ENCODE measurements around the gene ZNF780A.

ZNF780A gene

DNA sequence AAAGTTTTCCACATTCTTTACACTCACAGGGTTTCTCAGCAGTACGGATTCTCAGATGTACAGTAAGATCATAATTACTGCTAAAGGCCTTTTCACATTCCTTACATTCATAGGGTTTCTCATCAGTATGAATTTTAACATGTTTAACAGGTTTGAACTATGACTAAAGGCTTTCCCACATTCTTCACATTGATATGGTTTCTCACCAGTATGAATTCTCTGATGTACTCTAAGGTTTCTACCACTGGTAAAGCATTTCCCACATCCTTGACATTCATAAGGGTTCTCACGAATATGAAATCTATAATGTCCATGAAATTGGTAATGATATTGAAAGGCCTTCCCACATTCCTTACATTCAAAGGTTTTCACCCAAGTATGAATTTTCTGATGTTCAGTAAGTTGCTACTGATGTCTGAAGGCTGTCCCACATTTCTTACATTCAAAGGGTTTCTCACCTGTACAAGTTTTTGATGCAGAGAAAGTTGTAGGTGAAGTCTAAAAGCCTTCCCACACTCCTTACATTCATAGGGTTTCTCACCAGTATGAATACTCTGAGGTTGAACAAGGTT, 56.7 kb downstream of the ZNF780A start:
- no peak for DNase-seq (ENCODE audit: extremely low read depth, insufficient read length)
- TF ChIP-seq CTCF (IDR thresholded peaks at IDR 0.05; ENCODE audit: insufficient read depth, low read length, poor library complexity, severe bottlenecking): no peak
- no peaks in the 10 kb centered on the region for H3K27me3 ChIP-seq (replicated peaks; ENCODE audit: control insufficient read depth, insufficient read depth, low read length)
- no peak overlapping the region for H3K4me3 ChIP-seq (replicated peaks; ENCODE audit: low read depth, low read length)
- H3K36me3 ChIP-seq (ENCODE audit: control insufficient read depth, insufficient read depth, low read length): no peaks in the 10 kb centered on the region

DNA sequence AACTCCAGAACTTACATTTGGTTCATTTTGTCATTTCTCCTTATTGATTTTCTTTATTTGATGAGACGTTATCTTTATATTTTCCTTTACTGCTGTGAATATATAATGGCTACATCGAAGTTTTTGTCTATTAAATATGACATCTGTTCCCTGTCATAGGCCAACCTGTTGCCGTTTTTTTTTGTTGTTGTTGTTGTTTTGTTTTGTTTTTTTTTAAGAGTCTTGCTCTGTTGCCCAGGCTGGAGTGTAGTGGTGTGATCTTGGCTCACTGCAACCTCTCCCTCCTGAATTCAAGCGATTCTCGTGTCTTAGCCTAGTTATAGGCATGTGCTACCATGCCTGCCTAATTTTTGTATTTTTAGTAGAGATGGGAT, 64.2 kb downstream of the ZNF780A start:
- Histone ChIP-seq H3K36me3 (ENCODE audit: control insufficient read depth, insufficient read depth, low read length) (no peaks in the 10 kb centered on the region), H3K27me3 (replicated peaks; ENCODE audit: control insufficient read depth, insufficient read depth, low read length) (no peaks in the 10 kb centered on the region), H3K4me3 (replicated peaks; ENCODE audit: low read depth, low read length) (no peak overlapping the region)
- no peak for DNase-seq (ENCODE audit: extremely low read depth, insufficient read length)
- no peak for TF ChIP-seq CTCF (IDR thresholded peaks at IDR 0.05; ENCODE audit: insufficient read depth, low read length, poor library complexity, severe bottlenecking)

DNA sequence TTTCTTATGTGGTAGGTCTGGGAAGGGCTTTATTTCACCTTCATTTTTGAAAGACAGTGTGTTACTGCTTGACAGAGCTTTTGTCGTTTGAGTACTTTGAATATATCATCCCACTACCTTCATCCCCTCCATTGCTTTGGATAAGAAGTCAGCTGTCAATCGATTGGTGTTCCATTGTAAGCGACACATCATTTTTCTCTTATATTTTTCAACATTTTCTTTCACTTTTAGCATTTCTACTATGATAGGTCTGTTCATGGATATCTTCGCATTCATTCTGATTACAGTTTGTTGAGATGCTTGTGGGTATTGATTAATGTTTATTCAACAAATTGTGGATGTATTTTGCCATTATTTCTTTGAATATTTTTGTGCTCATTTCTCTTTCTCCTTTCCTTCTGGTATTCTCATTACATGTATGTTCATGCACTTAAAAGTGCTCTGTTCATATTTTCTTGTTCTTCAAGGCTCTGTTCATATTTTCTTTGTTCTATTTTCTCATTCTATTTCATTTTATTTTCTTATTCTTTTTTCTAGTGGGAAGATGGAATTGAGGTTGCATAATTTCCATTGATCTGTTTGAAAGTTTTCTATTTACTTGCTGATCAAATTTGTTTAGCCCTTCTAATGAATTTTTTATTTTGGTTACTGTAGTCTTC, 64.7 kb downstream of the ZNF780A start:
- no peak overlapping the region for H3K4me3 ChIP-seq (replicated peaks; ENCODE audit: low read depth, low read length)
- no peak for TF ChIP-seq CTCF (IDR thresholded peaks at IDR 0.05; ENCODE audit: insufficient read depth, low read length, poor library complexity, severe bottlenecking)
- no peaks in the 10 kb centered on the region for H3K36me3 ChIP-seq (ENCODE audit: control insufficient read depth, insufficient read depth, low read length)
- no peaks in the 10 kb centered on the region for H3K27me3 ChIP-seq (replicated peaks; ENCODE audit: control insufficient read depth, insufficient read depth, low read length)
- no peak for DNase-seq (ENCODE audit: extremely low read depth, insufficient read length)

- Histone ChIP-seq H3K4me3 (replicated peaks; ENCODE audit: low read depth, low read length) (no peak overlapping the region), H3K36me3 (ENCODE audit: control insufficient read depth, insufficient read depth, low read length) (no peaks in the 10 kb centered on the region), H3K27me3 (replicated peaks; ENCODE audit: control insufficient read depth, insufficient read depth, low read length) (no peaks in the 10 kb centered on the region)
- no peak for TF ChIP-seq CTCF (IDR thresholded peaks at IDR 0.05; ENCODE audit: insufficient read depth, low read length, poor library complexity, severe bottlenecking)
- no peak for DNase-seq (ENCODE audit: extremely low read depth, insufficient read length)
Observed at GRCh38 chr19:40023969-40024368, 66.8 kb downstream of the ZNF780A start.

Measured in GM06990 (cell line).